Right ventricle myocardium superior (tissue), 1 donor: ENCODE results near the gene SRSF11. TPM values are rescaled to one million over a fixed set of nuclear protein-coding genes. Genes with fewer than 3 reads are reported as not detected.
"Not testable (repeated sequence)": the region's sequence is repeated elsewhere in the genome, so short reads cannot be mapped to it uniquely, and the experiment has no call there.

Experiments used
- ATAC-seq: fragments of 200-7000 bp; cut with Tn5 transposase; one replicate; pipeline ENCODE4 v1.9.1; 2020; ENCODE audit warnings: mild to moderate bottlenecking; ENCODE audit not compliant: poor library complexity
- DNase-seq: peaks from one replicate; pipeline ENCODE4 v3.0.0-alpha.2; 2020
- intact Hi-C: fragments of 100-400 bp; cut with DNase I; formaldehyde crosslinking; loops from one replicate; pipeline ENCODE4 v1.11.2; 2022
- long read RNA-seq: library from polyadenylated mRNA; unstranded; transcript quantifications from one replicate; pipeline ENCODE4 v2.0.0, GENCODE V29; 2021
- total RNA-seq: library from RNA; stranded (reverse); fragmentation: NEBNext Ultra II Directional; extraction: Animal tissue kit (Norgen Biotek cat#: 25700); gene quantifications from one replicate; pipeline ENCODE4 v1.2.1, GENCODE V29; 2021
- donor health status: DM: no; HTN: yes; CAD: no; lungs with severe emphysema.

SRSF11 gene
- 48.0 TPM for total RNA-seq
- long read RNA-seq, full-length matches to known transcripts: 15 of 69 reads
- long read RNA-seq, partial matches to known transcripts: 21 of 69 reads
- long read RNA-seq, other reads (novel, unspliced or antisense): 33 of 69 reads

GRCh38 chr1:70221238-70222121, at the start of gene SRSF11:
SRSF11 (plus strand) TSS chr1:70221380; CDS start chr1:70221637, 257 bp downstream.
- ATAC-seq (peak; percentile 100), DNase-seq (peak; percentile 98)
- intact Hi-C loops: no loop called here

- DNase-seq: no peak
- intact Hi-C loops: no loop called here
- no peak for ATAC-seq
These were observed 49.7 kb upstream of the SRSF11 start for GRCh38 chr1:70171512-70171911.

- DNase-seq, intact Hi-C loops, ATAC-seq: not testable (repeated sequence)
These were observed 36.0 kb upstream of the SRSF11 start for GRCh38 chr1:70185181-70185580.

DNA sequence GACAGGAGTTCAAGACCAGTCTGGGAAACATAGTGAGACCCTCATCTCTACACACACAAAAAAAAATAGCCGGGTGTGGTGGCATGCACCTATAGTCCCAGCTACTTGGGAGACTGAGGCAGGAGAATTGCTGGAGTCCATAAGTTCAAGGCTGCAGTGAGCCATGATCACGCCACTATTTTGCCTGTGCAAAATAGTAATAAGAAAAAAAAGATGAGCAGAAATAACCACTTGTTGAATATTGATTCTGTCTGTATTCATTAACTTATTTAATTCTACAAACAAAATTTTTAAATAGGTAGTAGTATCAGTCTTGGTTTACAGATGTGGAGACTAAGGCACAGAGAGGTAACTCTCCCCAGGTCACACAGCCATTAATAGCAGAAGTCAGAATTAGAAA, 32.7 kb upstream of the SRSF11 start:
- intact Hi-C loops: no loop called here
- DNase-seq: no peak
- ATAC-seq: no peak

- intact Hi-C loops: no loop called here
- no peak for DNase-seq
- no peak for ATAC-seq
These were observed 31.0 kb upstream of the SRSF11 start for GRCh38 chr1:70190180-70190579.

GRCh38 chr1:70192446-70192845, 28.7 kb upstream of the SRSF11 start:
- intact Hi-C loops, DNase-seq, ATAC-seq: not testable (repeated sequence)

DNA sequence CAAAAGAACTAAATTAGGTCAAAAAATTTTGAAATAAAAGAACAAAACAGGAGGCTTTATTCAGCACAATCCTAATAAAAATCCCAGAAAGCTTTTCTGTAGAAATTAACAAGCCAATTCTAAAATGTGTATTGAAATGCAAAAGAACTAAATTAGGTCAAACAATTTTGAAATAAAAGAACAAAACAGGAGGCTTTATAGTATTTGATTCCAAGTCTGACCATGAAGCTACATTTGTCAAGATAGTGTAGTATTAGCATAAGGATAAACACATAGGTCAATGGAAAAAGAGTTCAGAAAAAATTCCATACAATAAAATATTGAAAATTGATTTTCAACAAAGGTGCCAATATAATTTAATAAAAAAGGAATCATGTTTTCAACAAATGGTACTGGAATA, 26.6 kb upstream of the SRSF11 start:
- DNase-seq (no peak), ATAC-seq (no peak)
- intact Hi-C loops: no loop called here

GRCh38 chr1:70195342-70195741, 25.8 kb upstream of the SRSF11 start:
- ATAC-seq (no peak), DNase-seq (no peak)
- intact Hi-C loops: no loop called here

GRCh38 chr1:70196333-70196732, 24.8 kb upstream of the SRSF11 start:
- DNase-seq: no peak
- intact Hi-C loops: no loop called here
- no peak for ATAC-seq

GRCh38 chr1:70200065-70200464, 21.1 kb upstream of the SRSF11 start:
- DNase-seq (no peak), ATAC-seq (no peak)
- intact Hi-C loops: no loop called here

DNA sequence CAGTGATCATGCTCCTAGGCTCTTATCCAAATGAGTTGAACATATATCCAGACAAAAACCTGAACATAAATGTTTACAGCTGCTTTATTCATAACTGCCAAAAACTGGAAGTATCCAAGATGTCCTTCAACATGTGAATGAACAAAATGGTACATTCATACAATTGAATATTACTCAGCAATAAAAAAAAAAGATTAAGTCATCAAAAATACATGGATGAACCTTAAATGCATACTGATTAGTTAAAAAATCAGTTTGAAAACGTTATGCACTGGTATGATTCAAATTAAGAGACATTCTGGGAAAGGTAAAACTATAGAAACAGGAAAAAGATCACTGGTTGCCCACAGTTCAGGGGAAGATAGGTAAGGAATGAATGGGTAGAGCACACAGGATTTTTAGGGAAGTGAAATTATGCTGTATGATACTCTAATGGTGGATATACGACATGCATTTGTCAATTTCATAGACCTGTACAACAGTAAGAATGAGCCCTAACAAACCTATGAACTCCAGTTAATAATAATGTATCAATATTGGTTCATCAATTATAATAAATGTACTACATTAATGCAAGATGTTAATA, 18.9 kb upstream of the SRSF11 start:
- DNase-seq (no peak), ATAC-seq (no peak)
- intact Hi-C loops: no loop called here

- intact Hi-C loops: no loop called here
These were observed 17.0 kb upstream of the SRSF11 start for GRCh38 chr1:70204139-70204538.

DNA sequence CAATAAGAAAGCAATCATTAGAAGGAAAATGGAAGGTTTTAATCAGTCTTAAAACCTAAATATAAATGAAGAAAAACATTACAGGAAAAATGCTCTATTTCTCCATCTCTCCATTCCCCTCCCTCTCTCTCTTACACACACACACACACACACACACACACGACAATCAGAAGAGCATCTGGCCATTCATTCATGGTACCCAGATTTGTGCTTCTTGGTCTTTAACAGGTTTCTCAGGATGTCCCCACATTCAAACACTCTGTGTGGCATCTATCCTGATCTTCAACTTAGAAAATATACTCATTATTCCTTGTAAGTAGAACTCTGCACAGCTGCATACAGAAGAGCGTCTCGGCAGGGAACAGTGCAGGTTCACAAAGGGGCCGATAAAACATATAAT, 16.6 kb upstream of the SRSF11 start:
- intact Hi-C loops: no loop called here
- ATAC-seq: no peak
- no peak for DNase-seq

More at GRCh38 chr1:70204139-70204538, 17.0 kb upstream of the SRSF11 start:
- DNase-seq (no peak), ATAC-seq (no peak)

DNA sequence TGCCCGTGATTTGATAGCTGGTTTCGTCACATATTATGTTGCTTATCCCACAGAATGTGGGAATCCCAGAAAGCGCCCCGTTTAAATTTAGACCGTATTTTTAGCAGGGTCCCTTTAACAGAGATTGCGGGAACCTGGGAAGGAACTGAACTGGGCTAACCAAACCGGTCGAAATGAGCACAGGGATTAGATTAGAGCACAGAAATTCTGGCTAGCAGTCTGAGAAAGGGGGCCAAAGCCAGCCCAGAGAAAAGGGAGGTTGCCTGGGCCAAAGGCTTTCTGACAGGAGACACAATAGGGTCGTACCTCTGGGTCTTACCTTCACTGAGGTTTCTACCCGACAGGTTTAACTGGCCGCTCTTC, 16.1 kb upstream of the SRSF11 start:
- ATAC-seq: no peak
- intact Hi-C loops: no loop called here

DNA sequence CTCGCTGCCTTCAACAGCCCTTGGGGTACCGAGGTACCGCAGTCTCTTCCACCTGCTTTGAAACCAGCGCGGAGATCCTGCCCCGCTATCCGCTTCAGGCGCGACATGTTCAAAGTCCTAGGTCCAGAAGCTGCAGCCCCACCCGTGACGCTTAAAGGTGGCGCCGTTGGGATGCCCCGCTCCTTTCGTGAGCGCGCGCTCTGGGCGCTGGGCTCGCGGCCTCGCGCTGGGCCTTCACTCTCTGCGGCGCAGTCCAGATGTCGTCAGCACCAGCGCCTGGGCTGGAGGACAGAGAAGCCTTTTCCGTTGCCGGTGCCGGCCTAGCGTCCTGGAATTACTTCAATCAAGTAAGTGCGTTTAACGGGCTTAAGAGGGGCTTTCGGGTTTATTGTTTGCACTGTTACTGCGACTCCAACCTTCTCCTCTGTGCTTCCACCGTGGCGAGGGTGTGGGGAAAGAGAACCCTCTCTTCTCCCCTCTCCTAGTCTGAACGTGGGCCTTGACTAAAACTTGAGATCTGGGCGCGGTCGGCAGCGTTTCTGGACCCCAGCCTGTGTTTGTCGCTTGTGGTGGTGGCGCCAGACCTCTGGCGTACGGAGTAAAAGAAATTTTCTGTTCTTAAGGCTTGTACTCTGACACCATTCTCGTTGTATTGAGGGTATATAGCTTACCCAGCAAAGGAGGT, 15.6 kb upstream of the SRSF11 start, which contains the start of gene LRRC40:
Gene LRRC40, minus strand, starts transcription at position 146 of the 685 bp plus-strand sequence. Its CDS starts 39 bp downstream, at position 107.
- ATAC-seq (peak; percentile 99), DNase-seq (peak; percentile 98)
- intact Hi-C loops: no loop called here

More for the DNA sequence above, 16.1 kb upstream of the SRSF11 start:
- DNase-seq: no peak

- ATAC-seq, intact Hi-C loops, DNase-seq: not testable (repeated sequence)
These were observed 14.3 kb upstream of the SRSF11 start for GRCh38 chr1:70206833-70207232.

DNA sequence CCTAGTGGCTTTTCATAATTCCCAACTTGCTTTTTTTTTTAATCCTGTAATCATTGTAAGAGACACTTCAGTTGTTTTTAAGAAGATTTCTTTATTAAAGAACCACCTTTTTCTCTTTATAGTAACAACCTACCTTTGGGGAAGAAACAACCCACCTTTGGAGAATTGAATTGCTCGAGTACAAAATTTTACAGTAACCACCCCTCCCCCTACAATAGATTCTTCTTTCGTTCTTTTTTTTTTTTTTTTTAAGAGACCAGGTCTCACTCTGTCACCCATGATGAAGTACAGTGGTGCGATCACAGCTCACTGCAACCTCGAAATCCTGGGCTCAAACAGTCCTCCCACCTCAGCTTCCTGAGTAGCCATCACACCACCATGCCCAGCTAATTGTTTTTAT, 13.7 kb upstream of the SRSF11 start:
- intact Hi-C loops: no loop called here
- DNase-seq (no peak), ATAC-seq (no peak)

GRCh38 chr1:70208292-70208691, 12.9 kb upstream of the SRSF11 start:
- intact Hi-C loops: no loop called here

DNA sequence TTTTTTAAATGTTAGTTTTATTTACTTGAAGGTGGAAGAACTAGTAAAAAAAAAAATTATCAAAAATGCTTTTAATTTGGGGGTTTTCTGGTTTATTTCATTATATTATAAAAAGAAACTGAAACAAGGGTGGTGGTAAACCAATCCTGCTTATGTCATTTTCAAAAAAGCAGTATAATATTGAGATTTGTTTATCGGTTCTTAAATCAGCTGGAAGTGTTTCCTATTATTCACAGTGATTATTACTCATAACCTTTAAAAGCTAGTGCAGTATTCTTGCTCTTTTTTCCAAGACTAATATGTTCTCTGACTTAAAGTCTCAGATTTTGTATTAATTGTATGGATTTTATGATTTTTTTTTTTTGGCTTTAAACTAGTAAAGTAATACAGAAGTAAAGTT, 10.4 kb upstream of the SRSF11 start:
- no peak for DNase-seq
- intact Hi-C loops: no loop called here

More at GRCh38 chr1:70208292-70208691, 12.9 kb upstream of the SRSF11 start:
- no peak for ATAC-seq
- no peak for DNase-seq

More for the DNA sequence above, 10.4 kb upstream of the SRSF11 start:
- no peak for ATAC-seq
